HepG2 (cell line): ENCODE results near the gene KDM8. TPM values are rescaled to one million over a fixed set of nuclear protein-coding genes. Genes with fewer than 3 reads are reported as not detected.

Source experiments
- ARID4A ChIP-seq: sonication (generic); formaldehyde crosslinking; IDR thresholded peaks from 2 replicates; pipeline ENCODE4 v1.5.0; 2020; ENCODE audit warnings: mild to moderate bottlenecking, missing genetic modification reagents, borderline replicate concordance
- ATAD3A ChIP-seq: sonication (generic); formaldehyde crosslinking; IDR thresholded peaks from 2 replicates; pipeline ENCODE4 v1.4.0; 2020; ENCODE audit warnings: missing genetic modification reagents
- GABPB1 ChIP-seq: IDR thresholded peaks from 2 replicates; pipeline ENCODE4 v1.6.1; 2016; ENCODE audit warnings: mild to moderate bottlenecking, missing genetic modification reagents, moderate library complexity, missing compliant biosample characterization
- GATAD1 ChIP-seq: IDR thresholded peaks from 2 replicates; pipeline ENCODE4 v1.6.1; 2016; ENCODE audit warnings: missing genetic modification reagents, missing compliant biosample characterization
- HOXA9 ChIP-seq: sonication (generic); formaldehyde crosslinking; IDR thresholded peaks from 2 replicates; pipeline ENCODE4 v1.8.1; 2022; ENCODE audit warnings: missing genetic modification reagents, mild to moderate bottlenecking, moderate library complexity, borderline replicate concordance
- LCORL ChIP-seq, 2 experiments: fragments of 450-650 bp in 1 of 2; sonication (generic) in 1 of 2; formaldehyde crosslinking in 1 of 2; IDR thresholded peaks; 2 replicates each; pipeline versions ENCODE4 v1.5.0 to v1.6.1; 2017 to 2020; ENCODE audit warnings: antibody characterized with exemption in 1 of 2, missing genetic modification reagents in 1 of 2
- NCOA2 ChIP-seq: sonication (generic); formaldehyde crosslinking; IDR thresholded peaks from 2 replicates; pipeline ENCODE4 v1.8.0; 2022; ENCODE audit warnings: inconsistent platforms
- RNF2 ChIP-seq: fragments of 450-650 bp; conservative IDR thresholded peaks from 2 replicates; pipeline ENCODE4 v1.6.1; 2016; ENCODE audit warnings: low read depth
- XBP1 ChIP-seq: sonication (generic); formaldehyde crosslinking; IDR thresholded peaks from 2 replicates; pipeline ENCODE4 v1.5.0; 2020; ENCODE audit warnings: missing genetic modification reagents
- ZBTB38 ChIP-seq: sonication (generic); formaldehyde crosslinking; IDR thresholded peaks from 2 replicates; pipeline ENCODE4 v1.5.1; 2020; ENCODE audit warnings: mild to moderate bottlenecking, missing genetic modification reagents
- ZNF207 ChIP-seq: fragments of 450-650 bp; IDR thresholded peaks from 2 replicates; pipeline ENCODE4 v1.6.1; 2016; ENCODE audit warnings: antibody characterized with exemption, borderline replicate concordance
- ZNF260 ChIP-seq: sonication (generic); formaldehyde crosslinking; IDR thresholded peaks from 2 replicates; pipeline ENCODE4 v1.4.0; 2020; ENCODE audit warnings: missing genetic modification reagents, low read depth, mild to moderate bottlenecking, borderline replicate concordance
- ZNF331 ChIP-seq: sonication (generic); formaldehyde crosslinking; IDR thresholded peaks from 2 replicates; pipeline ENCODE4 v1.4.0; 2020; ENCODE audit warnings: missing genetic modification reagents
- ZNF333 ChIP-seq: sonication (generic); formaldehyde crosslinking; IDR thresholded peaks from 2 replicates; pipeline ENCODE4 v1.4.0; 2020; ENCODE audit warnings: mild to moderate bottlenecking, missing genetic modification reagents, borderline replicate concordance
- ZNF383 ChIP-seq: sonication (generic); formaldehyde crosslinking; IDR thresholded peaks from 2 replicates; pipeline ENCODE4 v1.4.0; 2020; ENCODE audit warnings: missing genetic modification reagents, mild to moderate bottlenecking, borderline replicate concordance
- ZNF709 ChIP-seq: sonication (generic); formaldehyde crosslinking; IDR thresholded peaks from 2 replicates; pipeline ENCODE4 v1.5.0; 2020; ENCODE audit warnings: mild to moderate bottlenecking, missing genetic modification reagents
- ZNF746 ChIP-seq: sonication (generic); formaldehyde crosslinking; IDR thresholded peaks from 2 replicates; pipeline ENCODE4 v1.8.0; 2022; ENCODE audit warnings: mild to moderate bottlenecking, missing genetic modification reagents
- ZNF775 ChIP-seq: sonication (generic); formaldehyde crosslinking; IDR thresholded peaks from 2 replicates; pipeline ENCODE4 v1.4.0; 2020; ENCODE audit warnings: missing genetic modification reagents, mild to moderate bottlenecking, moderate library complexity, borderline replicate concordance
- ZSCAN21 ChIP-seq: sonication (generic); formaldehyde crosslinking; IDR thresholded peaks from 2 replicates; pipeline ENCODE4 v1.8.0; 2022; ENCODE audit warnings: mild to moderate bottlenecking, missing genetic modification reagents, moderate library complexity, borderline replicate concordance
- polyA plus RNA-seq, 8 experiments: library from polyadenylated mRNA; depleted of rRNA in 3 of 8; stranded (reverse) in 7 of 8; unstranded in 1 of 8; fragments of >200 nt; fragmentation: Illumina TruSeq in 4 of 8; extraction: Trizol in 4 of 8; gene quantifications; 2 replicates each; pipeline versions ENCODE4 v1.2.1 to v1.2.3, GENCODE V29; 2011 to 2016; ENCODE audit warnings: low read depth in 4 of 8, missing spikeins in 1 of 8, mixed read lengths in 1 of 8; ENCODE audit not compliant: insufficient read depth in 1 of 8
- total RNA-seq, 5 experiments: library from RNA; depleted of rRNA; stranded (reverse); fragments of >200 nt; fragmentation: Illumina TruSeq; extraction: Trizol; gene quantifications; 2 replicates each; pipeline ENCODE4 v1.2.3, GENCODE V29; 2016; ENCODE audit warnings: low read depth in 1 of 5
- TF ChIP-seq, protein P1 (sequence below): sonication (generic); formaldehyde crosslinking; IDR thresholded peaks from 2 replicates; pipeline ENCODE4 v1.4.0; 2020; ENCODE audit warnings: missing genetic modification reagents
- TF ChIP-seq, protein P2 (sequence below): sonication (generic); formaldehyde crosslinking; IDR thresholded peaks from 2 replicates; pipeline ENCODE4 v1.4.0; 2020; ENCODE audit warnings: missing genetic modification reagents, mild to moderate bottlenecking, borderline replicate concordance

Gene KDM8
- total and polyA plus RNA-seq, 2 of the 13 experiments (the other 11 are each of a cell fraction or from before 2014, with no cell fraction given) = 3.3 to 8.6 TPM

- TF ChIP-seq RNF2 (0 out of 2 replicates have a peak, but pooled peaks have one; percentile 54), NCOA2 (CRISPR knock-in tag) (0 out of 2 replicates have a peak, but pooled peaks have one; percentile 19), GABPB1 (CRISPR knock-in tag) (peak; percentile 99), ZNF775 (CRISPR knock-in tag) (peak; percentile 25; the same call in 1 of the 2 replicates), HOXA9 (CRISPR knock-in tag) (peak; percentile 78; the same call in 1 of the 2 replicates), XBP1 (CRISPR knock-in tag) (no peak), ZBTB38 (CRISPR knock-in tag) (peak; percentile 96), ZNF746 (CRISPR knock-in tag) (peak; percentile 71; the same call in 1 of the 2 replicates), ZNF331 (CRISPR knock-in tag) (peak; percentile 45; the same call in 1 of the 2 replicates), ZNF709 (peak; percentile 75; the same call in 1 of the 2 replicates), ZNF383 (CRISPR knock-in tag) (no peak), ZNF207 (no peak), ARID4A (CRISPR knock-in tag) (peak; percentile 87), ZNF333 (no peak), ATAD3A (CRISPR knock-in tag) (no peak), ZSCAN21 (peak; percentile 75), LCORL (IDR thresholded peaks at IDR 0.05) (no peak), LCORL (CRISPR knock-in tag; IDR thresholded peaks at IDR 0.05) (peak; percentile 85), ZNF260 (CRISPR knock-in tag) (no peak), GATAD1 (peak; percentile 87)
- TF ChIP-seq, protein P1, sequence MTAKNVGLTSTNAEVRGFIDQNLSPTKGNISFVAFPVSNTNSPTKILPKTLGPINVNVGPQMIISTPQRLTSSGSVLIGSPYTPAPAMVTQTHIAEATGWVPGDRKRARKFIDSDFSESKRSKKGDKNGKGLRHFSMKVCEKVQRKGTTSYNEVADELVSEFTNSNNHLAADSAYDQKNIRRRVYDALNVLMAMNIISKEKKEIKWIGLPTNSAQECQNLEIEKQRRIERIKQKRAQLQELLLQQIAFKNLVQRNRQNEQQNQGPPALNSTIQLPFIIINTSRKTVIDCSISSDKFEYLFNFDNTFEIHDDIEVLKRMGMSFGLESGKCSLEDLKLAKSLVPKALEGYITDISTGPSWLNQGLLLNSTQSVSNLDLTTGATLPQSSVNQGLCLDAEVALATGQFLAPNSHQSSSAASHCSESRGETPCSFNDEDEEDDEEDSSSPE (CRISPR knock-in tag) = peak; percentile 77
- TF ChIP-seq, protein P2, sequence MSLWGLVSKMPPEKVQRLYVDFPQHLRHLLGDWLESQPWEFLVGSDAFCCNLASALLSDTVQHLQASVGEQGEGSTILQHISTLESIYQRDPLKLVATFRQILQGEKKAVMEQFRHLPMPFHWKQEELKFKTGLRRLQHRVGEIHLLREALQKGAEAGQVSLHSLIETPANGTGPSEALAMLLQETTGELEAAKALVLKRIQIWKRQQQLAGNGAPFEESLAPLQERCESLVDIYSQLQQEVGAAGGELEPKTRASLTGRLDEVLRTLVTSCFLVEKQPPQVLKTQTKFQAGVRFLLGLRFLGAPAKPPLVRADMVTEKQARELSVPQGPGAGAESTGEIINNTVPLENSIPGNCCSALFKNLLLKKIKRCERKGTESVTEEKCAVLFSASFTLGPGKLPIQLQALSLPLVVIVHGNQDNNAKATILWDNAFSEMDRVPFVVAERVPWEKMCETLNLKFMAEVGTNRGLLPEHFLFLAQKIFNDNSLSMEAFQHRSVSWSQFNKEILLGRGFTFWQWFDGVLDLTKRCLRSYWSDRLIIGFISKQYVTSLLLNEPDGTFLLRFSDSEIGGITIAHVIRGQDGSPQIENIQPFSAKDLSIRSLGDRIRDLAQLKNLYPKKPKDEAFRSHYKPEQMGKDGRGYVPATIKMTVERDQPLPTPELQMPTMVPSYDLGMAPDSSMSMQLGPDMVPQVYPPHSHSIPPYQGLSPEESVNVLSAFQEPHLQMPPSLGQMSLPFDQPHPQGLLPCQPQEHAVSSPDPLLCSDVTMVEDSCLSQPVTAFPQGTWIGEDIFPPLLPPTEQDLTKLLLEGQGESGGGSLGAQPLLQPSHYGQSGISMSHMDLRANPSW = no peak; the same call in 1 of the 2 replicates
Measured at GRCh38 chr16:27268376-27269299, 65.3 kb downstream of the KDM8 start, which contains the start of gene NSMCE1 (continued).
